Activated CD4-positive, alpha-beta T cell treated with anti-CD3 and anti-CD28 coated beads, Interleukin-2, amount 50 U/mL, for 1 hour (primary cell): ENCODE data around the gene ARHGAP15.

Experiments
- DNase-seq: peaks from one replicate; pipeline ENCODE4 v3.0.0-alpha.2; 2020

The ARHGAP15 gene

DNA sequence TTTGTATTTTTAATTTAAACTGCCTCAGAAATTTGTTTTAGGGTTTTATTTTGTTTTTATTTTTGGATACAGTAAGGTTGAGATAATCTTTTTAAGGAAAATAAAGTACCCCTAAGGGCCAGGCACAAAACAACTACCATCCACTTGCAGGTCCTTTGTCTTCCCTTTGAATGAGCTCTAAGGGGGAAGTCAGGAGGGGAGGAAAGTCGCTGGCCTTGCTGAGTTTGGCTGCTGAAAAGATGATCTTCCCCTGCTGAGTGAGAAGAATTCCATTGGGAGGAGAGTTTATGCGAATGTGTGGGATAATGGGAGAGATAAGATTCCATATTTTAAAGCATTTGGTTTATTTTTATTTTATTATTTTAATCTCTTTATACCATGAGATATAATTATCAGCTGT lies 100.7 kb downstream of the ARHGAP15 start:
- no peak for DNase-seq

DNA sequence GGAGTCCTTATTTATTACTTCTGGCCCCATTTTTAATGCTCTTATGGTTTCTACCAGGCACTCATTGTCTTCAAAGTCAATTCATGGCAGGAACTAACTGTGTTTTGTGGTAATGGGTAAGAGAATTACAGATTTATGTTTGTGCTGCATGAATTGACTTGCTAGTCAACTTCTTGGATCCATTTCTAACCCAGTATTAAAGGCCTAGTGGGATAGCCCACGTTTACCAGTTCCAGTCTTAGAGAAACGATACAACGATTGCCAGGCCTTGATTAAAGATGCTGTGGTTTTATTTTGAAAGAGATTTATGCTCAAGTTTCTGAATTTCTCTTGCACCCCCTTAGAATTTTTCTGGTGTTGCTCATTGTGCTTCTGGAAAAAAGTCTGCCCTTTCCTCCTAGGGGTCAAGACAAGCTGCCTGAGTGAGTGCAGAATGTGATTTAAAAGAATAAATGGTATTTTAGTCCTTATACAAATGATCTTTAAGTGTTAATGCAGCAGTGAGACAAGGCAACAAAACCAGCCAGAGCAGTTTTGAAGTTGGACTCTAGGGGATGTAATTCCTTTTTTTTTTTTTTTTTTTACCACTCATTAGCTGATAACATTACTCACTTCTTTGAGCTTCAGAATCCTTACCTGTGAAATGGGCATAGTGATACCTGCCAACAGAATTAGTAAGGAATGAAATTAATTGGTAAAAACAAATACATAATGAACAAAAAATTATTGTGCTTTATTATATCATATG lies 101.5 kb downstream of the ARHGAP15 start:
- no peak for DNase-seq

DNA sequence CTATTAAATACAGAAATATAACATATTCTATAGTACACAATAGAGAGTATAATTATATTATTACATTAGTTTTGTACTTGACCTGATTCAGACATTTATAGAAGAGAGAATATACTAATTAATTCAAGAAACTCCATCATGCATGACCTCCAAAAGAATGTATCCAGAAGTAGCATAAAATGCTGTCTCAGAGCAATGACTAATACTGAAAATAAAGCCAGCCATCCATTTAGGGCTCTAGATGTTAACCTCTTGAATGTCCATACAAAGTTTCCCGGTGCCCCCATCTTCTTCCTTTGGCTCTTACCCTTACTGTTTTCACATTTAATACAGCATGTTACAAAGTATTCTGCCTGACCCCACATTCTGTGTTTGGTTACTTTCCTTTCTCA lies 102.0 kb downstream of the ARHGAP15 start:
- no peak for DNase-seq

DNA sequence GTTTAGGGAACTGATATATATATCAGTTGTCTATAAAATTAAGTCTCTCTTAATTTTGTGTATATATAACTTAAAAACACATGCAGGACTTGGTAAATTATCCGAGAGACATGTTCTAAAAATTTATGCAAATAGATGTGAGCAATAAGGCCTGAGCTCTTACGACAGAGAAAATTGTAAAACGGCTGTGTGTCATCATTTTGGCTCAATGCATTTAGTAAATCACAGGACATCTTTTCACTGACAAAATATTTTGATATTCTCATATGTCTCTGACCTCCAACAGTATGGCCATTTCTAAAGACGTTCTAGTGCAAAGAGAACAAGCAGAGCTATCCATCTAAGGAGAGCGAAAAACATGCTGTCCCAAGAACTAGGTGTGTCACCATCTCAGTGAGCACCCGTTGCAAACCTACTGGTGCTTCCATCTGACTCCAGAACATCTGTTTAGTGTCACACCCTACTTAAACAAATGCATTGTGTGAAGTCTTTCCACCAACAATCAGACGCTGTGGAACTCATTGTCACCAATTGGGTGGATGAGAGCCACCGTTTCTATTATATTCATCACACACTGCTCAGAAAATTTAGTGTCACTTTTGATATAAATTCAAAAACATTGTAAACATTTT lies 108.0 kb downstream of the ARHGAP15 start:
- DNase-seq, result no peak

DNA sequence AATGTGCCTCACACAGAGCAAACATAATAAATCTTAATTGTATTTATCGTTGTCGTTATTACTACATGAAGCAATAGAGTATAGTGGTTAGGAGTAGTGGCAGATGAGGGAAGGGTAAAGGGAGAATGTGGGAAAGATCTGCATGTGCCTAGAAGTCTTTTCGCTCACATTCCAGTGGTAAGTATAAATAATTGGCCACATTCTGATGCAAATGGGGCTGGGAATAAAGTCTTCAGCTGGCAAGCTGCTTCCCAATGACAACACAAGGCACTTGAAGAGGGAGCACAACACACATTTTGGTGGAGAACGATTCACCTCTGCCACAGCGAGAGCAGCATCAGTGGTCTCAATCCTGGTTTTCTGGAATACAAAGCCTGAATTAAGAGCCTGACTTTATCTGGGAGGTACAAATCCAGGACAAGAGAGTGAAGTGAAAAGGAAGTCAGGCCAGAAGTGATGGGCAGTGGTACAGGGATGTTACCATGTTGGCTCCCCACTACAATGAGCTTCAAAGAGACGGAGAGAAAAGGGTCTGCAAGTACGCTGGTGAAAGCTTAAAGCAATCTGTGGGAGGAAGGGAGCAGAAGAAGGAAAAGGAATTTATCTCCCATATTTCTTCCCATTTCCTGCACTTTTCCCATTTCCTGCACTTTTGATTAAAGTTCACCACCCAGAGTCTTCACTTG lies 112.3 kb downstream of the ARHGAP15 start:
- DNase-seq, result no peak

DNA sequence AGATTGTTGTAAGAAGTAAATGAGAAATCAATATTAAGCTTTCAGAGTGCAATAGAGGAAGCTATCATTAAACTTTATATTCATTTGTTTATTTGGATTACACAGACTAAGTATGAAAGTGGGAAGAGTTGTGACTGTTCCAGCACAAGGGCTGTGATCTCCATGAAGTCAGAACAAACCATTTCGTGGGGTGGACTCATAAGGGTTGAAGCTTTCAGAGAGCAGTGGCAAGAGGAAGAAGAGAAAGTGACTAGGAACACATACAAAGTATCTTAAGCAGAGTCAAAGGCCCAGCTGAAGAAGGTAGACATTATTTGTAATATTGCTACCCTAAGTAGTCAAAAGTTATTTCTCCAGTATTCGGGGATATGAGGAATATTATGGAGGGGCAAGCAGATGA lies 117.0 kb downstream of the ARHGAP15 start:
- no peak for DNase-seq

DNA sequence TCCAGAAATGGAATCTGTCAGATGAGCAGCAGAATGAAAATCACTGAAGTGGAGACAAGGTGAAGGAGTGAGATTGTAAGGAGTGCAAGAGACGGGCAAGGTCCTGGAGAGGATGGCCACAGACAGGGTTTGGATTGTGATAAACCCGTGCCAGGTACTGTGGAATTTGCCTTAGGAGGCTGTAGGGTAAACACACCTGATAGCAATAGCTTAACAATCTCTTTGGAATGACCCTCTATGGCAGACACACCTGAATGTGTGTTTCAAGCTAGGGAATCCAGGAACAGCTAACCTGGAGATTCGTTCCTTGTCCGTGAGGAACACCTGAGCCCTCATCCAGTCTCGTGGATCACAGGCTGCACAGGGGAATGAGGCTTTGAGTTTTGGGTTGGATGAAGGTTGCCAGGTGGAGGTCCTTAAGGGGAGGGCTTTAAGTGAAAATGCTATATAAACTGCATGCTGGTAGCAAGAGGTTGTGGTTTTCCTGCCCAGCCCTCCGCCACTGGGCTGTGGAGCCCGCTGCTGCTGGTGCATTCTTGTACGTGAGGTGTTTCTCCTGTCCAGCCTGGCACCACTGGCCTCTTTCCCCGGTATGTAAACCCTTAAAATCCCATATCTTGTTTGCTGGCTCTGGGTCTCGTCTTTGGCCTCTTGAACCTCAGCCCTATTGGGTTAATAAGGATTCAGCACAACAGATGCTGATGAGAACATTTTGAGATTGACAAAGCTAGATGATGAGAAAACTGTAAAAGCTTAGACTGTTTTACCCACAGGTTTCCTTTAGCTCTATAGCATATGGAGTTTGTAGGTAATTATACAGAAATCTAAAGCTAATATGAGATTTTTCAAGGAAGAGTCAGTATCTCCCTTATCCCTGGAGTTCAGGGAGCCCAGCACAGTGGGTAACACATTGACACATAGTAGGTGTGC lies 117.9 kb downstream of the ARHGAP15 start:
- peak; percentile 9 for DNase-seq

DNA sequence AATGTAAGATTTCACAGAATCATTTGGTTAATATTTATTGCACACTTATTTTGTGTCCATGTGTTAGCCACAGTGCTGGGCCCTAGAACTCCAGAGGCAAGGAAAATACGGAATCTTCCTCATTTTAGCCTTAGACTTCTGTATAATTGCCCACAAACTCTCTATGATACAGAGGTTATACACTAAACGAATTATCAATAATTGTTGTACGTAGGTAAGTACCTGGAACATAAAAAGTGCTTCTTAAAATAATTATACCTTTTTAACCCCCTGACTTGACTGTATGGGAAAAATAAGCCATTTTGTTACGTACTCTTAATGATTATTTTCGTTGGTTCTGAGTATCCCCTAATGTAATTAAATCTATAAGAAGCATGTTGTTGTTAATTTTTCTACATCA lies 119.4 kb downstream of the ARHGAP15 start:
- no peak for DNase-seq

DNA sequence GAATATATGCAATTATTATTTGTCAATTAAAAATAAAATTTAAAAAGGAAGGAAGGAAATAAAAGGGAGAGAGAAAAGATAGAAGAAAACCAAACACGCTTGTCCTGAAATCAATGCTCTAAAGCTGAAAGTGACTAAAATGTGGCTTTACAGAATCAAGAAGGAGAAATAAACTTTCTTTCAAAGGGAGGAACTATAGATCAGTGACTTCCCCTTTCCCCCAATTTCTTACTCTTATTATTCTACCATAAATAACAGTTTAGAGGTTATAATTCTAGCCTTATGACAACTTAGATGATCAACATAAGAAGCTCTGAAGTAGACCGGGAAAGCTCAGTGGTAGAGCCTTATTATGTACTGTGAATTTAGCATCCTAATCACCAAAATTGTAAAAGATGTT lies 122.5 kb downstream of the ARHGAP15 start:
- DNase-seq, result no peak

DNA sequence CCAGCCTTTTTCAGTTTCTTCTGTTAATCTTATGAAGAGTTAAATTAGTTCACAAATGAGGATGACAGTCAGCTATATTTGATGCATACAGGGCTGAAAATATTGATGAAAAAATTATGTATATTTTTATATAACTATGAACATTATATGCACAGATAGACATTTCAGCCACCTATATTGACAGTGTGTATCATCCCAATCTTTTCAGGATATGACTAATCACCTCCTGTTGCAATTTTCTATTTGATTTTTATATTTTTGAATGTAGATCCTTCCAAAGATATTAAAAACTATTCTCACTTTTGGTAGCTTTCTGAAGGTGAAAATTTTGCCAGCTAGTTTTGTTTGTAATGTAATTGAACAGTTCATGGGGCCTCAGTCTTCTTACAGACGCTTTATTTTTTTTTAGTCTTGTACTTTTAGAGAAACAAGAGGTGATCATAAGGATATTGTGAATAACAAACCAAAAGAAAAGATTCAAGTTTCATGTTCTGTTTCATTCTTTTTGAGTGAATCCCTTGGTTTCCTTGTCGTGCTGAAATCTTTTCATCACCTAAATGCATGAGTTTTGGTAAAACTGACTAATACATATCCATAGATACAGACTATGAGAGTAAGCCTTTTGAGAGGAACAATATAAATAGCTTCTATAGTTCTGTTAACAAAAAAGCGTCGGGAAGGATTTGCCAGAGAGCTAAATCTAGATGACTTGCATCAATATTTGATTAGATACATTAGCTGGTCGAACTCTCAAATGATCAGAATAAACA lies 123.1 kb downstream of the ARHGAP15 start:
- DNase-seq, result no peak

DNA sequence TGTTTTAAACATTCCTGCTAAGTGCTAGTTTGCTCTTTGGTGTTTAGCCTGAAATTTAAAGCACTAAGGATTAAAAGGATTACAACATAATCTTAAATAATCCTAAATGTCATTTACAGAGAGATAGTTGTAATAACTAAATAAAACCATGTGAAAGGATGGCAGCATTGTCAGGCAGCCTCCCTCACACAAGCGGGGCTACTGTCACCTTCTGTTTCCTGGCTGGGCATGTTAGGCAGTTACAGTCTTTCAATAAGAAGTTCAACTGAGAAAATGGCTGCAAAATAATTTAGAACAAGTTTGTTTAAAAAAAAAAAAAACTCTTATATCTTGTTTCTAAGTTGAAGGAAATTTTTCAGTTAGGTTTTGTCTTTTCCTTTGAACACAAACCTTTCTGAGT lies 124.9 kb downstream of the ARHGAP15 start:
- peak; percentile 33 for DNase-seq

DNA sequence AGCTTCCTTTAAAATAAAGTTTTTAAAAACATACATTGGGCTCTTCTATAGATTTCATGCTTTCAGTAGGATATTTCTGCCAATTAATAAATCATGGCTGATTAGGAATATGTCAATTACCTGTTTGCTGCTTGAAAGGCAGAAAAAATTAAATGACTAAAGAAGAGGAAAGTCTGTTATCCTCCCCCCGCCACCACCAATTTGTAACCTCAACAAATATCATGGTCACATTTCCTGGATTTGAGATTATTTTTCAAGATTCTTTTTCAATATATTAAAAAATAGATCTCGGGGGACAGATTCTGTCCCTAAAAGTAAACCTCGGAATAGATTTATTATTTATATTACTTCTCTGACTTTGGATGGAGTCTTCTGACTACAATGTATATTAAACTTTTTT lies 125.9 kb downstream of the ARHGAP15 start:
- DNase-seq, result no peak

DNA sequence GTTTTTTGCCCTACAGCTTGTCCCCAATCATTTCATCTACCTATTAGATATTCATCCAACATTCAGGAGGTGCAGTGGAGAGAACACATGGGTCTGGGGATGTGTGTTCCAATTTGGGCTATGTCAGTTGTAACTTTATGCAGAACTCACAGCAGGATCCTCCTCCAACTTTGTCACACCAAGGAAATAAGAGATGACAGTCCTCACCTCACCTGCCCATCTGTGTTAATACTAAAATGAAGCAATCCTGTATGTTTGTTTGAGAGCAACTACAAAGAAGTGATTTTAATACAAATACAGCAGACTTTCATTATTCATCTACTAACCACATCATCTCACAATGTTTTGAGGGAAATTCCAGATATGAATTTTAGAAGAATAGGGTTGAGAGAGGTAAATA lies 126.7 kb downstream of the ARHGAP15 start:
- no peak for DNase-seq

DNA sequence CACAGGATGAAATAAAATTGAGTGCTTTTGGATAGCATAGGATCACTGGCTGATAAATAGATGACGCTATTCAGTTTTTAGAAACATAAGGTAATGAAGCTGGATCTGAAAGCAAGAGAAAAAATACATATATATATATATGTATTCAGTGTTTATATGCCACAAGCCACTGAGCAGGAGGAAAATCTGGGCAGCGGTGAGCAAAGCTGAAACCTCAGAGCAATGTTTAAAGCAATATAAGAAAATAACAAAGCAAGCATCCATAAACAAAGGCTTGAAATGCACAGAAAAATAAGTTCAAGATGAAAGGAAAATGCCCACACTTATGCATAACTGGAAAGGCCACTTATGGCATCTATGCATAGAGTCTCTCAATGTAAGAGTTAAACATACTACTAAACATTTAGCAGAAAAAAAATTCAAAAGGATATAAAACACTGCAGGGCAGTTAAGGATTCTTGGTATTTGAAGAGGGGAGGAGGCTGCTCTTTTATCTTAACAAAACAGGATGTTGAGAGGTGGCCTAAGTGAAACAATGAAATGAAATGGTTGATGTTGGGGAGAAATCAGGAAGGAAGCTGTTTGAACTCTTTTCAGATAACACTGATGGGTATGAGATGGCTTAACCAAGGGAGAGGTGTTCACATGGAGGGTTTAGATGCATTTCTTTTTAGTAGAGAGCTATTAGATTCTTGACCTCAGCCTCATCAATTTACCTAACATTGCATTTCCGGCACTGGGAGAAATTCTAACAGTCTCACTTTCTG lies 129.1 kb downstream of the ARHGAP15 start:
- DNase-seq, result peak; percentile 13

DNA sequence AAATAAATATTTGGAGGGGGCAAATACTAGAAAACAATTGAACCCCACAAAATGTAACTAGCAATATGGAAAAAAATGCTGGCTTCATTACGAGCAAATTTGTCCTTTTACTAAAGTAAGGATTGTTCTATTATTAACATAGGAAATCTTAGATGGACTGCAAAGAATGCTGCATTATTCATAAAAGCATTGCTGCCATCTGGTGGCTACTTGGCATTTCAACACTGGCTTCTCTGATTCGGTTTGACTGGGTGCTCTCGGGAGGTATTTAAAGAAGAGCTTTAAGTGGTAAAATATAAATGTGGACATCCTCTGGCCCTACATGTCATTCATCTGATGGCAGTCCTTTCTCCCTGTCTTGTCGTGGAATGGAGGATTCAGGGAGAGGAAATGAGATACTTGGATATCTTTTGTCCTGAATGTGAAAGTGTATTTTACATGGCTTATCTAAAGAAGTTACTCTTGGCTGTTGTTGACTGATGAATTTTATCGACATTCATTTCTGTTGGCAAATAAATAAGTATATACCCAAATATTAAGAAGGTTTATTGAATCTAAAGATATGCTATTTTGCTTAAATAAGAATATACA lies 130.2 kb downstream of the ARHGAP15 start:
- DNase-seq, result peak; percentile 70

DNA sequence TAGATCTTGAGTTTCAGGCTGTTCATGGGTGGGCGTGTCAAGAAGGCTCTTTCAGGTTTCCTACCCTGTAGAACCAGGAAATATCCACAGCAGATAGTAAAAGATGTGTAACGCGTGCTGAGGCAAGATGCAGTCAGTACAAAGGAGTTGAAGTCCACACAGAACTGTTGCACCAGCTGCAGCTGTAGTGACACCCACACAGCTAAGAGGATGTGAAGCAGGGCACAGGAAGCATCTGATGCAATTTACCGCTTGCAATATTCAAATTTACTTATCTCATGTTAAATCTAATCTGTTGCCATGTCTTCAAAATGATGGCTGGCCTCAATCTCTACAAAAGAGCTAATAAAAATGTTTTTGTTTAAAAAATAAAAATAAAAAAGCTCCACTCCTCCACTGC lies 132.8 kb downstream of the ARHGAP15 start:
- peak; percentile 35 for DNase-seq

DNA sequence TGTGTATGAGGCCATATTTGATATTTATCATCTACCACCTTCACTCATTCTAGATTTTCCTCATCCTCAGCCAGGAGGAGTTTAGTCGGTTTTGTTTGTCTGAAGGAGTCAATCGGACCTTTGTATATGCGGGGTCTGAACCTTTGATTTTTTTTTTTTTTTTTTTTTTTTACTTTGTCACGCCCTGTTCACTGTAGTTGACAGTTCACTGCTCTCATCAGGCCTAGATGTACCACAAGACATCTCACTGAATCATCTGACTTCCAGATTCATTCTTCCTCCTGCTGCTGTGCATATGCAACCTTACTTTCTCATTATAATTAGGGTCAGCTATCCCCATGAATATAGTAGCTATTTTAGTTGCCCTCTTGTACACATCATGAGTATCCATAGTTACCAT lies 133.2 kb downstream of the ARHGAP15 start:
- no peak for DNase-seq

DNA sequence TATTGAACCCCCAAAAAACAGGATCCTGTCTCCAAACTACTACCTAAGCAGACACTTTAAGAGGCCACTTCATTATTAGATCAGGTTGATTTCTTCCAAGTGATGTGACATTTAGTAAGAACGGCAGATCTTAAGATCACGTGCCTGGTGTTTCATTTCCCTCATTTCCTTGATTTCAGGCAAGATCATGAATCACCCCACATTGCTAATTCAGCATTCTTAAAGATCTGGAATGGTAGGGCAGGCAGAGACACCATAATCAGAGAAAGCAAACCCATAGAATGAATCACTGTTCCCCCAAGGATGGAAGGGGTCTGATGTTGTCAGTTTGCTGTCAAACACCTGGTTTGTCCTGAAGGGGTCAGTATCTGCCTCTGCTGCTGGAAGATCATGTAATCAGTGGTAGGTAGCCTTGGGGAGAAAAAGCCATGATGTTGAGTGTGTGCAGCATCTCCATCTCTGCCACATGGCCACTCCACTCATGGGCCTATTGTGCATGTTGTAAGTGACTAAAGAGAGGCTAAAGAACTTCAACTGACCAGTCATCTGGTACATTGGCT lies 133.9 kb downstream of the ARHGAP15 start:
- DNase-seq, result no peak

DNA sequence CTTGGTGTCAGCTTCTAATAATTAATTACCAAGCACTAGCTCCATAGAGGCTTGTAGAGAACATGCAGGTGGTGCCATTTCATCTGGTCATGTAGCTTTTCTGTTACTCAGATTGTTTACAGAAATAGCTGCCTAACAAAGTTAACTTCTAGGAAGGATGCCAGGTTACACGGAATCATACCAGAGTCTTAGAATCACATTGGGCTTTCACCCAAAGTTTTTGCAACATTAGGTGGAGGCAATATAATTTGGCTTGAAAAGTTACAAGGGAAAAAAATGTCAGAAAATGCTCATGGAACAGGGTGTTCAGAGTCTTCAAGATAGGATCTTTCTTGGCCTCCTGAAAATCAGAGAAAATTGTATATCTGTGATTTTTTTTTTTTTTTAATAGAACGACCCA lies 135.6 kb downstream of the ARHGAP15 start:
- DNase-seq, result no peak

DNA sequence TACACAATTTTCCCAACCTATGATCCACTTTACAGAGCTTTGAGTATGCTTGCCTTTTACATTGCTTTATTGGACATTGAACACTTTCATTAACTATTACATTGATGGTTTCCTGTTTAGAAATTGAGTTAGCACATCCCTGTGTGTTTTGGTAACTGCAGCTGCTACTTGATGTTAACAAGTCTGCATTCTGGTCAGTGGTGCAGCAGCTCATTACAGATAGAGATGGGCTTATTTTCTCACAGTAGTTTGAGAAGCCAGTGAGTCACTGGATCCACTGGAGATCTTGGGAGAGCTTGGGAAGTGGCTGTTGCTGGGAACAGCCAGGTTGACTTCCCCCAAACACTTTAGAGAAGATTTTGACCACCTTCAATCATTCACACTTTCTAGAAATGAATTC lies 150.5 kb downstream of the ARHGAP15 start:
- DNase-seq, result no peak
